ENCODE data around the gene LEMD1.

Gene LEMD1

DNA sequence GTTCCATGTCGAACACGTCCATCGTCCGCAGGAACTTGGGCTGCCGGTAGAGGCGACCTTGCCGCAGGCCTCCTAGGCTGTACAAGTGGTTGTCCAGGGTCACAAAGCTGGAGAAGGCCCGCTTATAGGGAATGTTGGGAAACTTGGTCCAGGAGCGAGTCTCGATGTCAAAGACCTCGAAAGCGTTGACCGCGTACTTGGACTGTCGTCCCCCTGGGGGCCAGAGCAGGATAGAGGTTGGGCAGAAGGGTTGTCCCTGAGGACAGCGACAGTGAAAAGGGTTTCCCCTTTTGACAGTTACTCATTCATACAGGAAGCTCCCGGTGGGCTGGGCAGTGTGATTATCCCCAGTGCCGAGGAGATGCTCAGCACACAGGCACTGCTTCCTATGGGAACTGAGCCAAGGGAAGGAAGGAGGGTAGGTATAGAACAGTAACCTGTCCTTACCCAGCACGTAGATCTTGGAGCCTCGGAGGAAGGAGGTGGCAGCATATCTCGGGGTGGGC lies 82.6 kb downstream of the LEMD1 start:
- DNase-seq (ENCODE audit: low spot score), result no peak
- in situ Hi-C loops (cut with MboI; ENCODE audit: low sequenced_read_pairs, unreplicated experiment), result no loop called here
- TF ChIP-seq, protein P1, sequence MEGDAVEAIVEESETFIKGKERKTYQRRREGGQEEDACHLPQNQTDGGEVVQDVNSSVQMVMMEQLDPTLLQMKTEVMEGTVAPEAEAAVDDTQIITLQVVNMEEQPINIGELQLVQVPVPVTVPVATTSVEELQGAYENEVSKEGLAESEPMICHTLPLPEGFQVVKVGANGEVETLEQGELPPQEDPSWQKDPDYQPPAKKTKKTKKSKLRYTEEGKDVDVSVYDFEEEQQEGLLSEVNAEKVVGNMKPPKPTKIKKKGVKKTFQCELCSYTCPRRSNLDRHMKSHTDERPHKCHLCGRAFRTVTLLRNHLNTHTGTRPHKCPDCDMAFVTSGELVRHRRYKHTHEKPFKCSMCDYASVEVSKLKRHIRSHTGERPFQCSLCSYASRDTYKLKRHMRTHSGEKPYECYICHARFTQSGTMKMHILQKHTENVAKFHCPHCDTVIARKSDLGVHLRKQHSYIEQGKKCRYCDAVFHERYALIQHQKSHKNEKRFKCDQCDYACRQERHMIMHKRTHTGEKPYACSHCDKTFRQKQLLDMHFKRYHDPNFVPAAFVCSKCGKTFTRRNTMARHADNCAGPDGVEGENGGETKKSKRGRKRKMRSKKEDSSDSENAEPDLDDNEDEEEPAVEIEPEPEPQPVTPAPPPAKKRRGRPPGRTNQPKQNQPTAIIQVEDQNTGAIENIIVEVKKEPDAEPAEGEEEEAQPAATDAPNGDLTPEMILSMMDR (IDR thresholded peaks at IDR 0.05; ENCODE audit: borderline replicate concordance, control extremely low read depth, extremely low read depth, insufficient read depth, missing control alignments), result no peak

DNA sequence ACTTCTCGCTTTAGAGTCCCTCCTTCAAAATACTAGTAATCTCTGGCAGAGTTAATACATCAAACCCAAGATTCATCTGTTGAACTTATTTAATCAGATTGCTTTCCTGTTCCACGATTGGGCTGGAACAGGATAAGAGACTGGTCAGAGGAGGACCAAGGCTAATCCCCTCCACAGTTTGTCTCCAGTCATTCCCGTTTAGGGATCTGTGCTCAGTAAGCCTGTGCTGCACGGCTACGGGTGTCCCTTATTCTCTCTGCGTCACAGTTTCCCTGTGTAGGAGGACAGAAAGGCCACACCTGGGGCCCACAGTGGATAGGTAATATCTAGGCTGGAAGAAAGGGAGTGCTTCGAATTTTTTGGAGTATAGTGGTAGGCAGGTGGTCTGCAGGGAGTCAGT lies 83.8 kb downstream of the LEMD1 start:
- TF ChIP-seq, protein P1 (IDR thresholded peaks at IDR 0.05; ENCODE audit: borderline replicate concordance, control extremely low read depth, extremely low read depth, insufficient read depth, missing control alignments), result no peak
- in situ Hi-C loops (cut with MboI; ENCODE audit: low sequenced_read_pairs, unreplicated experiment), result no loop called here
- no peak for DNase-seq (ENCODE audit: low spot score)

DNA sequence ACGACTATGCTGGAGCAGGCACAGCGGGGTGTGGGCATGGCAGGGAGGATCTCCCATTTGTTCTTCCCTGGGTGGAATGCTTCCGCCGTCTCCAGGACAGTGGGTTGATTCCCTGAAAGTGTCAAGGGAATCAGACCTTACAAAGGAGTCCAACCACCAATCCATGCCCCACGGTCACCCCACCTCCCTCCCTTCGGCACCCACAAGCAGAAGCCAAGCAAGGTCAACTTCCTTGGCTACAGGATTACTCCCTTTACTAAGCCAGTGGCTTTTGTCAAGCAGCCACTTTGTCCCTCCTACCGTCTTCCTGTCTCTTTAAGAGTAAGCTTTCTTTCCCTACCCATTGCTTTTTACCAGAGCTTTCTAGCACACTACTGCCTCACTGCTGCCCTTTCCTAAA lies 84.4 kb downstream of the LEMD1 start:
- DNase-seq (ENCODE audit: low spot score), result no peak
- in situ Hi-C loops (cut with MboI; ENCODE audit: low sequenced_read_pairs, unreplicated experiment), result no loop called here
- TF ChIP-seq, protein P1 (IDR thresholded peaks at IDR 0.05; ENCODE audit: borderline replicate concordance, control extremely low read depth, extremely low read depth, insufficient read depth, missing control alignments), result no peak

DNA sequence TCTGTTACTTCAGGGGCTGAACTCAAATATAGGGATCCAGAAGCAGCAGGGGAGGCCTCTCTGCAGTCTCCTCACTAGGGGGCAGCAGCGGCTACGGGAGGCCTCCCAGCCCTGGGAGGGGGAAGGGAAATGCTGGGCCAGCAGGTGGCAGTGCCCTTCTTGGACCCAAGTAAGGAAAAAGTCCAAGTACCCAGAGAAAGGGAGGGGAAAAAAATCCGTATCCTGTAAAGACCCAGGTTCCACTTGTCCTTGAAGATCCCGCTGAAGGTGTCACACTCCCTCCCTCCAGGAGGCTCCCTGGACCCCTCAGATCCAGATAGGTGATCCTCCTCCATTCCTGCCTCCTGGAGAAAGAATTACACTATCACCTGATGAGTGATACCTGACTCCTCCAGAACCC lies 86.2 kb downstream of the LEMD1 start:
- TF ChIP-seq, protein P1 (IDR thresholded peaks at IDR 0.05; ENCODE audit: borderline replicate concordance, control extremely low read depth, extremely low read depth, insufficient read depth, missing control alignments), result peak; percentile 97
- peak; percentile 78 for DNase-seq (ENCODE audit: low spot score)
- in situ Hi-C loops (cut with MboI; ENCODE audit: low sequenced_read_pairs, unreplicated experiment), result no loop called here

DNA sequence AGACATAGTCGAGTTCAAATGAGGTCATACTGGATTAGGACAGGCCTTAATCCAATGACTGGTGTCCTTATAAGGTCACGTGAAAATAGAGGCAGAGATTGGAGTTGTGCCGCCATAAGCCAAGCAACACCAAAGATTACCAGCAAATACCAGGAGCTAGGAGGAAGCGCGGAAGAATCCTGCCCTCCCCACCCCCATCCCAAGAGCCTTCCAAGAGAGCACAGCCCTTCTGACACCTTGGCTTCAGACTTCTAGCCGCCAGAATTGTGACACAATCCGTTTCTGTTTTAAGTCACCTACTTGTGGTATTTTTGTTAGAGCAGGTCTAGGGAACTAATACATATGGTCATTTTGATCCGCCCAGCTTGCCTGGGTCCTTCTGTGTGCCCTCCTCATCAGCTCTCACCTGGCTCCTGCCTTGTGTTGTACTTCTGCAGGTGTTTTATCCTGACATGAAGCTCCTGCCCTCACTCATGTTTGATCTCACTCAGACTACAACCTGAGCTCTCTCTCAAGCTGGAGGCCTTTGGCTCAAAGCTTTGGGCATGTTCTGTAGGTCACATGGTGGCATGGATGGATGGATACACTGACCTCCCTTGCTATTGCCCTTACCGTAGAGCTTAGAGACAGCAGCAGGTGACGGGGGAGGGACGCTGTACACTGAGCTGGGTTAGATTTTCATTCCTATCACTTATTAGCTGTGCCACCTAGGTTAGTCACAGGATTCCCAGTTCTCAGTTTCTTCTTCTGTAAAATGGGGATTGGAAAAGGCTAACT lies 89.7 kb downstream of the LEMD1 start:
- TF ChIP-seq, protein P1 (IDR thresholded peaks at IDR 0.05; ENCODE audit: borderline replicate concordance, control extremely low read depth, extremely low read depth, insufficient read depth, missing control alignments), result no peak
- no peak for DNase-seq (ENCODE audit: low spot score)
- in situ Hi-C loops (cut with MboI; ENCODE audit: low sequenced_read_pairs, unreplicated experiment), result no loop called here

Measured in GM13976 (cell line).